ENCODE data around the gene DNAJC5.

The DNAJC5 gene

DNA sequence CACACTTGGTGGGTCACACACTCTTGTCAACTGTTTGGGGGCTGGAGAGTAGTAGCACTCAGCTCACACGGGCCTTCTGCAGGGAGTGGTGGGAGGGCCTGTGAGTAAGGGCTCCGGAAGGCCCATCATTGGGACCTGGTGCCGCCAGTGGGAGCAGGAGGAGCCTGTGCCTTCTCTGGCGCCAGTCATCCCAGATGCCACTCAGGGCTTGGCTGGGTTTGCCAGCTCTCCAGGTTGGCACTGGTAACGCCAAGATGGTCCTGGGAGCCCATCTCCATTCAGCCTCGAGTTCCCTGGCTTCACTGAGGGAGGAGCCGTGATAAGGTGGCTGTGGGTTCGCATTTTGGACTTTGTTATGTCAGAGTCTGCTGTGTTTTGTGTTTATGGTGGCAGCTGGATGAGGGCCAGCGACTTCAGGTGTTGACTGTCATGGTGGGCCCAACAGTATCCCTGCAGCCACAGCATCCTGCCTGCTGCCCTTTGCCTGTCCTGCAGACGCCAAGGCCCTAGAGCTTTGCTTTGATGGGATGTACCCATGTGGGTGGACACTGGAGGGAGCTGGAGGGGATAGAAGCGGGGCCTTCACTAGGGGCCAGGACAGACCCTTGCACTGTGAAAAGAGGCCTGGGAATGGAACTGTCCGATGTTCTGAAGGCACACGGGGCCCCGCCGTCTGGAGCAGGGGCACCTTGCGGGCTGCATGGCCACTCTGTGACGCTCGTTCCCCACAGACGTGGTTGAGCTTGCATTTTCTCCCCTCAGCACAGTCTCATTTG lies 13.3 kb upstream of the DNAJC5 start:
- H3K4me3 ChIP-seq (ENCODE audit: low read depth, low read length), result no peak overlapping the region
- DNase-seq (ENCODE audit: low read depth), result no peak
- TF ChIP-seq, protein P1, sequence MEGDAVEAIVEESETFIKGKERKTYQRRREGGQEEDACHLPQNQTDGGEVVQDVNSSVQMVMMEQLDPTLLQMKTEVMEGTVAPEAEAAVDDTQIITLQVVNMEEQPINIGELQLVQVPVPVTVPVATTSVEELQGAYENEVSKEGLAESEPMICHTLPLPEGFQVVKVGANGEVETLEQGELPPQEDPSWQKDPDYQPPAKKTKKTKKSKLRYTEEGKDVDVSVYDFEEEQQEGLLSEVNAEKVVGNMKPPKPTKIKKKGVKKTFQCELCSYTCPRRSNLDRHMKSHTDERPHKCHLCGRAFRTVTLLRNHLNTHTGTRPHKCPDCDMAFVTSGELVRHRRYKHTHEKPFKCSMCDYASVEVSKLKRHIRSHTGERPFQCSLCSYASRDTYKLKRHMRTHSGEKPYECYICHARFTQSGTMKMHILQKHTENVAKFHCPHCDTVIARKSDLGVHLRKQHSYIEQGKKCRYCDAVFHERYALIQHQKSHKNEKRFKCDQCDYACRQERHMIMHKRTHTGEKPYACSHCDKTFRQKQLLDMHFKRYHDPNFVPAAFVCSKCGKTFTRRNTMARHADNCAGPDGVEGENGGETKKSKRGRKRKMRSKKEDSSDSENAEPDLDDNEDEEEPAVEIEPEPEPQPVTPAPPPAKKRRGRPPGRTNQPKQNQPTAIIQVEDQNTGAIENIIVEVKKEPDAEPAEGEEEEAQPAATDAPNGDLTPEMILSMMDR (IDR thresholded peaks at IDR 0.05; ENCODE audit: control insufficient read depth, extremely low read depth, insufficient read depth), result no peak

- H3K4me3 ChIP-seq (ENCODE audit: low read depth, low read length), result no peak overlapping the region
- DNase-seq (ENCODE audit: low read depth), result no peak
- TF ChIP-seq, protein P1 (IDR thresholded peaks at IDR 0.05; ENCODE audit: control insufficient read depth, extremely low read depth, insufficient read depth), result no peak
These were observed 12.4 kb upstream of the DNAJC5 start for GRCh38 chr20:63882257-63883200.

DNA sequence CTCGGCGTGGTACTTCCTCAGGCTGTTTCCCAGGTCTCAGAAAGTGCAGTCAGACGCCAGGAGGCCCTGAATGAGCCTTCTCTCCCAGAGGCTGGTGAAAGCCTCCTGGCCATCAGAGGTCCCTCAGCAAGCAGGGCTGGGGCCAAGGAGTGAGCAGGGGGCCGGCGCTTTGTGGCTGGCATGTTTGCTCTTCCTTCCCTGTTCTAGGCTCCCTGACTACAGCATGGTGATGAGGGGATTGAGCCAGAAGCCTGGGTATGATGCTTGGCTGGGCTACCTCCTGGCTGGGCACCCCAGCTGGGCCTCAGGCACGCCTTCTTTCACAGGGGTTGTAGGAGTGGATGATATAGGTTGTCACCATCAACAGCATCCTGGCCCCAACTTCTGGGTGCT lies 11.7 kb upstream of the DNAJC5 start:
- no peak overlapping the region for H3K4me3 ChIP-seq (ENCODE audit: low read depth, low read length)
- TF ChIP-seq, protein P1 (IDR thresholded peaks at IDR 0.05; ENCODE audit: control insufficient read depth, extremely low read depth, insufficient read depth), result no peak
- DNase-seq (ENCODE audit: low read depth), result no peak

DNA sequence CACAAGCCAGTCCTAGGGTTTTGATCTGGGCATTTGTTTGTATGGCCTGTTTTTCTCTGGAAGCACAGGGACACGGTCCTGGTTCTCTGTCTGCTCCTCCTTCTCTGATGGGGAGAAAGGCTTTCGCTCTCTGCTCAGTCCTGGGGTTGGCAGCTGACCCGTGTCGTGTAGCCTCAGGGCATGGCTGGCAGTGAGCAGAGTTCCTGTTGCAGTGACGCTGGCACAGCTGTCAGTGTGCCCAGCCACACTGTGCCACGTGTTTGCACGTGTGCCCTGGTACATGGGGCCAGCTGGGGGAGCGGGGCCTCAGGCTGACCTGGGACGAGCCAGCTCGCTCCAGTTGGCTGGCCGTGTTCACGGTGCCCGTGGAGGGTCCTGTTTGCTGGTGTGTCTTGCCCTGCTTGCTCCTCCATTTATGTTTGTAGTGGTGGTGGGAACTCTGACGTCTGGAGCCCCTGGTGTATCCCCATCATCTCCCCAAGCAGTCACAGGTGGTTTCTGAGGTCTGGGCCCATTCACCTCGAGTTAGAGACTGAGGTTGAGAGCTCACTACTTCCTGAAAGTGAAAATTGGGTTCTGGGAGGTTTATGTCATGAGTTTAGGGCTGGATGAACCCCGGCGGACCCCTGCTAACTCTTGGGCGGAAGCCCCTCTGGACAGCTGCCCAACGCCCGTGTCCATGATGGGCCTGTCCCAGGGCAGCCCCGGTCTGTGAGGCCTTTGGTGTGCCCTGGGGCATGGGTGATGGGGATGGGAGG lies 10.2 kb upstream of the DNAJC5 start:
- TF ChIP-seq, protein P1 (IDR thresholded peaks at IDR 0.05; ENCODE audit: control insufficient read depth, extremely low read depth, insufficient read depth), result no peak
- no peak overlapping the region for H3K4me3 ChIP-seq (ENCODE audit: low read depth, low read length)
- peak; percentile 88 for DNase-seq (ENCODE audit: low read depth)

GRCh38 chr20:63885264-63886053 lies 9.5 kb upstream of the DNAJC5 start:
- TF ChIP-seq, protein P1 (IDR thresholded peaks at IDR 0.05; ENCODE audit: control insufficient read depth, extremely low read depth, insufficient read depth), result no peak
- H3K4me3 ChIP-seq (ENCODE audit: low read depth, low read length), result no peak overlapping the region
- DNase-seq (ENCODE audit: low read depth), result no peak

GRCh38 chr20:63886054-63886419 lies 8.9 kb upstream of the DNAJC5 start:
- no peak for DNase-seq (ENCODE audit: low read depth)
- no peak overlapping the region for H3K4me3 ChIP-seq (ENCODE audit: low read depth, low read length)
- TF ChIP-seq, protein P1 (IDR thresholded peaks at IDR 0.05; ENCODE audit: control insufficient read depth, extremely low read depth, insufficient read depth), result no peak
